Measurements from ENCODE around the gene RRP9. TPM values are rescaled to one million over a fixed set of nuclear protein-coding genes. Genes with fewer than 3 reads are reported as not detected.

RRP9 gene
- total and polyA plus RNA-seq, 12 donors, result 13.4 to 39.8 (median 20.5) TPM

- peak in 1 of 7 donors; percentile 21 for DNase-seq
- H3K27me3 ChIP-seq, result no peaks in the 10 kb centered on the region
- no peak overlapping the region for H3K4me3 ChIP-seq
Observed at GRCh38 chr3:51935886-51936755, 5.6 kb downstream of the RRP9 start.

GRCh38 chr3:51934991-51935885 is 6.5 kb downstream of the RRP9 start:
- H3K4me3 ChIP-seq, result no peak overlapping the region
- H3K27me3 ChIP-seq, result no peaks in the 10 kb centered on the region
- no peak overlapping the region for H3K27ac ChIP-seq
- WGBS, 4 donors, result 86 to 91% (median 90%) methylated on average over 27 to 28 of the region's 28 CpGs
- intact Hi-C loops (cut with DNase I), result no loop called here
- H3K4me1 ChIP-seq (replicated peaks in 1 of 2), result peaks cover 10 to 14% of the 10 kb centered on the region in 2 donors
- no peaks in the 10 kb centered on the region for H3K9me3 ChIP-seq (replicated peaks in 1 of 3)
- TF ChIP-seq POLR2A (IDR thresholded peaks at IDR 0.05) (no peak), CTCF (IDR thresholded peaks at IDR 0.05) (no peak)
- peaks cover 0 to 54% of the 10 kb centered on the region in 2 donors for H3K36me3 ChIP-seq (replicated peaks in 1 of 2)
- DNase-seq, result no peak

More at GRCh38 chr3:51935886-51936755, 5.6 kb downstream of the RRP9 start:
- no peak for TF ChIP-seq POLR2A (IDR thresholded peaks at IDR 0.05)
- TF ChIP-seq CTCF (IDR thresholded peaks at IDR 0.05), result no peak
- 94 to 96% (median 95%) methylated on average over 22 to 25 of the region's 25 CpGs for WGBS, 4 donors
- H3K27ac ChIP-seq, result no peak overlapping the region
- H3K9me3 ChIP-seq (replicated peaks in 1 of 3), result no peaks in the 10 kb centered on the region
- peaks cover 17 to 23% of the 10 kb centered on the region in 2 donors for H3K4me1 ChIP-seq (replicated peaks in 1 of 2)
- intact Hi-C loops (cut with DNase I), result no loop called here
- H3K36me3 ChIP-seq (replicated peaks in 1 of 2), result peaks cover 0 to 54% of the 10 kb centered on the region in 2 donors

GRCh38 chr3:51934139-51934850 is 7.4 kb downstream of the RRP9 start:
- no peak overlapping the region for H3K4me3 ChIP-seq
- H3K36me3 ChIP-seq (replicated peaks in 1 of 2), result peaks cover 0 to 54% of the 10 kb centered on the region in 2 donors
- 90 to 100% (median 92%) methylated on average over 4 to 11 of the region's 11 CpGs for WGBS, 4 donors
- no peaks in the 10 kb centered on the region for H3K27me3 ChIP-seq
- DNase-seq, result no peak
- no peak overlapping the region for H3K27ac ChIP-seq
- peaks cover 5 to 8% of the 10 kb centered on the region in 2 donors for H3K4me1 ChIP-seq (replicated peaks in 1 of 2)
- no peaks in the 10 kb centered on the region for H3K9me3 ChIP-seq (replicated peaks in 1 of 3)
- intact Hi-C loops (cut with DNase I), result no loop called here
- TF ChIP-seq CTCF (IDR thresholded peaks at IDR 0.05), result no peak
- TF ChIP-seq POLR2A (IDR thresholded peaks at IDR 0.05), result no peak

All from adrenal gland (tissue), 12 donors.